ENCODE results near the gene GASK1A.

- TF ChIP-seq, protein P1, sequence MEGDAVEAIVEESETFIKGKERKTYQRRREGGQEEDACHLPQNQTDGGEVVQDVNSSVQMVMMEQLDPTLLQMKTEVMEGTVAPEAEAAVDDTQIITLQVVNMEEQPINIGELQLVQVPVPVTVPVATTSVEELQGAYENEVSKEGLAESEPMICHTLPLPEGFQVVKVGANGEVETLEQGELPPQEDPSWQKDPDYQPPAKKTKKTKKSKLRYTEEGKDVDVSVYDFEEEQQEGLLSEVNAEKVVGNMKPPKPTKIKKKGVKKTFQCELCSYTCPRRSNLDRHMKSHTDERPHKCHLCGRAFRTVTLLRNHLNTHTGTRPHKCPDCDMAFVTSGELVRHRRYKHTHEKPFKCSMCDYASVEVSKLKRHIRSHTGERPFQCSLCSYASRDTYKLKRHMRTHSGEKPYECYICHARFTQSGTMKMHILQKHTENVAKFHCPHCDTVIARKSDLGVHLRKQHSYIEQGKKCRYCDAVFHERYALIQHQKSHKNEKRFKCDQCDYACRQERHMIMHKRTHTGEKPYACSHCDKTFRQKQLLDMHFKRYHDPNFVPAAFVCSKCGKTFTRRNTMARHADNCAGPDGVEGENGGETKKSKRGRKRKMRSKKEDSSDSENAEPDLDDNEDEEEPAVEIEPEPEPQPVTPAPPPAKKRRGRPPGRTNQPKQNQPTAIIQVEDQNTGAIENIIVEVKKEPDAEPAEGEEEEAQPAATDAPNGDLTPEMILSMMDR (conservative IDR thresholded peaks at IDR 0.05 in 1 of 2, IDR thresholded peaks at IDR 0.05 in 1 of 2; ENCODE audit: extremely low read depth in 1 of 2, insufficient read depth in 1 of 2, low read depth in 1 of 2, low read length in 2 of 2) = no peak
- no peak for TF ChIP-seq EZH2 (IDR thresholded peaks at IDR 0.05; ENCODE audit: borderline replicate concordance, low read length)
Observed at GRCh38 chr3:43018246-43018645, 39.1 kb downstream of the GASK1A start.

Measured in mammary epithelial cell (primary cell).